CD4-positive, alpha-beta T cell (primary cell): ENCODE measurements around the gene RRAS. TPM values are rescaled to one million over a fixed set of nuclear protein-coding genes. Genes with fewer than 3 reads are reported as not detected.

ENCODE experiments used
- ATAC-seq: fragments of 200-7000 bp; cut with Tn5 transposase; one replicate; pipeline ENCODE4 v1.10.0; 2022; ENCODE audit warnings: mild to moderate bottlenecking; ENCODE audit not compliant: poor library complexity
- CTCF ChIA-PET: fragments of 350-600 bp; sonication (Branson Sonifier 250); formaldehyde crosslinking; loops from one replicate; lab custom pipeline; 2021; ENCODE audit warnings: antibody characterized with exemption, inconsistent platforms; lab: Charles Lee
- POLR2A ChIA-PET: fragments of 350-600 bp; sonication (Branson Sonifier 250); formaldehyde crosslinking; loops from one replicate; lab custom pipeline; 2021; ENCODE audit warnings: antibody characterized with exemption, inconsistent platforms; lab: Charles Lee
- DNase-seq, 14 experiments: peaks; one replicate each; pipeline ENCODE4 v3.0.0-alpha.2; 2013 to 2020; ENCODE audit warnings: mixed read lengths in 2 of 14
- H3K27ac ChIP-seq, 2 donors: one replicate each; pipeline versions ENCODE4 v1.5.1 to v1.7.0; 2013; ENCODE audit warnings: low read length in 2 of 2, low read depth in 1 of 2, mild to moderate bottlenecking in 1 of 2
- H3K27me3 ChIP-seq, 2 experiments: 1 replicate in 1 of 2; 2 replicates in 1 of 2; pipeline versions ENCODE4 v1.6.1 to v1.7.0; 2013; ENCODE audit warnings: low read length in 2 of 2, control low read depth in 1 of 2, mild to moderate bottlenecking in 1 of 2, moderate library complexity in 1 of 2; ENCODE audit not compliant: insufficient read depth in 2 of 2, control insufficient read depth in 1 of 2
- H3K36me3 ChIP-seq: one replicate; pipeline ENCODE4 v1.6.1; 2013; ENCODE audit warnings: low read length, control low read depth; ENCODE audit not compliant: insufficient read depth
- H3K4me1 ChIP-seq: one replicate; pipeline ENCODE4 v1.6.1; 2013; ENCODE audit warnings: low read length, control low read depth; ENCODE audit not compliant: insufficient read depth
- H3K4me3 ChIP-seq: one replicate; pipeline ENCODE4 v1.5.1; 2013; ENCODE audit warnings: mild to moderate bottlenecking, low read length, moderate library complexity
- H3K9me3 ChIP-seq, 2 experiments: 1 replicate in 1 of 2; 2 replicates in 1 of 2; pipeline versions ENCODE4 v1.6.1 to v1.7.0; 2013; ENCODE audit warnings: low read length in 2 of 2, mild to moderate bottlenecking in 2 of 2, control low read depth in 1 of 2, moderate library complexity in 1 of 2; ENCODE audit not compliant: control insufficient read depth in 1 of 2, insufficient read depth in 1 of 2
- H3K27ac Mint-ChIP-seq: one replicate; pipeline ENCODE4 v1.8.0; 2020; ENCODE audit warnings: mixed read lengths
- H3K27me3 Mint-ChIP-seq: one replicate; pipeline ENCODE4 v1.8.0; 2021; ENCODE audit warnings: mixed read lengths
- H3K36me3 Mint-ChIP-seq: one replicate; pipeline ENCODE4 v1.8.0; 2021; ENCODE audit warnings: low read depth, mixed read lengths
- H3K4me1 Mint-ChIP-seq: one replicate; pipeline ENCODE4 v1.8.0; 2021; ENCODE audit warnings: low read depth, mixed read lengths
- H3K4me3 Mint-ChIP-seq: one replicate; pipeline ENCODE4 v1.8.0; 2020; ENCODE audit warnings: mild to moderate bottlenecking, mixed read lengths
- H3K9me3 Mint-ChIP-seq: one replicate; pipeline ENCODE4 v1.8.0; 2020; ENCODE audit warnings: mixed read lengths
- intact Hi-C, 2 experiments: fragments of 100-400 bp; cut with DNase I in 1 of 2; cut with micrococcal nuclease in 1 of 2; formaldehyde crosslinking; loops; one replicate each; pipeline versions ENCODE4 v1.15.1 to v1.9.0; 2023 to 2025; cut with DNase I, micrococcal nuclease
- total RNA-seq, 174 experiments: library from RNA in 2 of 174; stranded (reverse) in 2 of 174; gene quantifications; one replicate each; pipeline ENCODE4 v1.2.3 and lab custom pipeline; 2021 to 2026
- TF ChIP-seq, protein P1 (sequence below): fragments of 200-600 bp; IDR thresholded peaks from one replicate; pipeline ENCODE4 v1.8.0; 2022; ENCODE audit warnings: antibody characterized with exemption, mild to moderate bottlenecking

The RRAS gene
- total RNA-seq, 2 experiments from 2014 or later, result 4.2 to 4.7 TPM

DNA sequence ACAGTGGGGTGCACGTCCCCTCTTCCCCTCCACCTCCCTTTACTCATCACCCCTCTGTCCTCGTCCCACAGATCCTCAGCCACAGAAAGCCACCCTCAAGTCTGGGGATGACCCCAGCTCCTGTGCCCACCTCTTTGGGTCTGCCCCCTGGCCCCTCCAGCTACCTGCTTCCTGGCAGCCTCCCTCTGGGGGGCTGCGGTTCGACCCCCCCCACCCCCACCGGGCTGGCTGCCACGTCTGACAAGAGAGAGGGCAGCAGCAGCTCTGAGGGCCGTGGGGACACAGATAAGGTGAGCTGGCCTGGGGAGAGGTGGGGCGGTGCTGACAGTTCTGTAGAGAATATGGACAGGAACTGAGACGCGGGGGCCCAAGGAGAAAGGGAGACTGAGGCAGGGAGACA is 14.6 kb upstream of the RRAS start:
- CTCF ChIA-PET, result no interaction called here
- H3K27me3 ChIP-seq, result no peaks in the 10 kb centered on the region
- TF ChIP-seq, protein P1, sequence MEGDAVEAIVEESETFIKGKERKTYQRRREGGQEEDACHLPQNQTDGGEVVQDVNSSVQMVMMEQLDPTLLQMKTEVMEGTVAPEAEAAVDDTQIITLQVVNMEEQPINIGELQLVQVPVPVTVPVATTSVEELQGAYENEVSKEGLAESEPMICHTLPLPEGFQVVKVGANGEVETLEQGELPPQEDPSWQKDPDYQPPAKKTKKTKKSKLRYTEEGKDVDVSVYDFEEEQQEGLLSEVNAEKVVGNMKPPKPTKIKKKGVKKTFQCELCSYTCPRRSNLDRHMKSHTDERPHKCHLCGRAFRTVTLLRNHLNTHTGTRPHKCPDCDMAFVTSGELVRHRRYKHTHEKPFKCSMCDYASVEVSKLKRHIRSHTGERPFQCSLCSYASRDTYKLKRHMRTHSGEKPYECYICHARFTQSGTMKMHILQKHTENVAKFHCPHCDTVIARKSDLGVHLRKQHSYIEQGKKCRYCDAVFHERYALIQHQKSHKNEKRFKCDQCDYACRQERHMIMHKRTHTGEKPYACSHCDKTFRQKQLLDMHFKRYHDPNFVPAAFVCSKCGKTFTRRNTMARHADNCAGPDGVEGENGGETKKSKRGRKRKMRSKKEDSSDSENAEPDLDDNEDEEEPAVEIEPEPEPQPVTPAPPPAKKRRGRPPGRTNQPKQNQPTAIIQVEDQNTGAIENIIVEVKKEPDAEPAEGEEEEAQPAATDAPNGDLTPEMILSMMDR, result no peak
- Mint-ChIP-seq H3K36me3 (peaks cover 68% of the 10 kb centered on the region), H3K27me3 (no peaks in the 10 kb centered on the region), H3K9me3 (no peaks in the 10 kb centered on the region), H3K27ac (no peak overlapping the region), H3K4me1 (no peaks in the 10 kb centered on the region), H3K4me3 (no peak overlapping the region)
- no peak for ATAC-seq
- H3K27ac ChIP-seq, result no peak overlapping the region
- H3K36me3 ChIP-seq, result peaks cover 83% of the 10 kb centered on the region
- H3K4me1 ChIP-seq, result peaks cover 14% of the 10 kb centered on the region
- no peaks in the 10 kb centered on the region for H3K9me3 ChIP-seq
- no peak for DNase-seq
- no peak overlapping the region for H3K4me3 ChIP-seq
- intact Hi-C loops, result no loop called here
- POLR2A ChIA-PET, result interaction anchor here (1.8 to 2.1 kb wide), 2 partner anchors 10 to 14 kb away, joined by 5 to 8 read pairs; partner anchors contain the start of genes BCL2L12, IRF3 and RRAS

DNA sequence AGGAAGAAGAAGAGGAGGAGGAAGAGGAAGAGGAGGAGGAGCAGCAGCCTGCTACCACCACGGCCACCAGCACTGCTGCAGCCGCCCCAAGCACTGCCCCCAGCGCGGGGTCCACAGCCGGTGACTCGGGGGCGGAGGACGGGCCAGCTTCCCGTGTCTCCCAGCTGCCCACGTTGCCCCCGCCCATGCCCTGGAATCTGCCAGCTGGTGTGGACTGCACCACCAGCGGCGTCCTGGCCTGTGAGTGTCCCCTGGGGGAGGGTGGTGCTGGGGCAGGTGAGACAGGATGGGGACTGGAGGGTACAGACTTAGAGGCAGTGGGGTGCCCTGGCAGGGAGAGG is 13.5 kb upstream of the RRAS start:
- DNase-seq (no peak), ATAC-seq (no peak)
- intact Hi-C loops, result no loop called here
- no peaks in the 10 kb centered on the region for H3K27me3 Mint-ChIP-seq
- Histone ChIP-seq H3K27ac (no peak overlapping the region), H3K4me1 (peaks cover 3% of the 10 kb centered on the region), H3K36me3 (peaks cover 79% of the 10 kb centered on the region), H3K9me3 (no peaks in the 10 kb centered on the region), H3K4me3 (no peak overlapping the region), H3K27me3 (no peaks in the 10 kb centered on the region)
- no peak overlapping the region for H3K4me3 Mint-ChIP-seq
- ChIA-PET POLR2A (no interaction called here), CTCF (no interaction called here)
- TF ChIP-seq, protein P1, result no peak
- H3K9me3 Mint-ChIP-seq, result no peaks in the 10 kb centered on the region
- H3K27ac Mint-ChIP-seq, result no peak overlapping the region
- peaks cover 65% of the 10 kb centered on the region for H3K36me3 Mint-ChIP-seq
- H3K4me1 Mint-ChIP-seq, result no peaks in the 10 kb centered on the region

DNA sequence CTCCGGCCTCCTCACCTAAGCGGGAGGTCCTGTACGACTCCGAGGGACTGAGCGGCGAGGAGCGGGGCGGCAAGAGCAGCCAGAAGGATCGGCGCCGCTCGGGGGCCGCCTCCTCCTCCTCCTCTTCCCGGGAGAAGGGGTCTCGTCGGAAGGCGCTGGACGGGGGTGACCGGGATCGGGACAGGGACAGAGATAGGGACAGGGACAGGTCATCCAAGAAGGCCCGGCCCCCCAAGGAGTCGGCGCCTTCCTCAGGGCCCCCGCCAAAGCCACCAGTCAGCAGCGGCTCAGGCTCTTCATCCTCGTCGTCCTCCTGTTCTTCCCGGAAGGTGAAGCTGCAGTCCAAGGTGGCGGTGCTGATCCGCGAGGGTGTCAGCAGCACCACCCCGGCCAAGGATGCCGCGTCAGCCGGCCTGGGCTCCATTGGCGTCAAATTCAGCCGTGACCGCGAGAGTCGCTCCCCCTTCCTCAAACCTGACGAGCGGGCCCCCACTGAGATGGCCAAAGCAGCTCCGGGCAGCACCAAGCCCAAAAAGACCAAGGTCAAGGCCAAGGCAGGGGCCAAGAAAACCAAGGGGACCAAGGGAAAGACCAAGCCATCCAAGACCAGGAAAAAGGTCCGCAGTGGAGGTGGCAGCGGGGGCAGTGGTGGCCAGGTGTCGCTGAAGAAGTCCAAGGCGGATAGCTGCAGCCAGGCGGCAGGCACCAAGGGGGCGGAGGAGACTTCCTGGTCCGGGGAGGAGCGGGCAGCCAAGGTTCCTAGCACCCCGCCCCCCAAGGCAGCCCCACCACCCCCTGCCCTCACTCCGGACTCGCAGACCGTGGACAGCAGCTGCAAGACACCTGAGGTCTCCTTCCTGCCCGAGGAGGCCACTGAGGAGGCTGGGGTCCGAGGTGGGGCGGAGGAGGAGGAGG is 12.9 kb upstream of the RRAS start:
- Histone ChIP-seq H3K27me3 (no peaks in the 10 kb centered on the region), H3K36me3 (peaks cover 76% of the 10 kb centered on the region), H3K4me3 (no peak overlapping the region), H3K4me1 (peaks cover 2% of the 10 kb centered on the region), H3K9me3 (no peaks in the 10 kb centered on the region), H3K27ac (no peak overlapping the region)
- Mint-ChIP-seq H3K9me3 (no peaks in the 10 kb centered on the region), H3K36me3 (peaks cover 64% of the 10 kb centered on the region), H3K4me1 (no peaks in the 10 kb centered on the region), H3K27ac (no peak overlapping the region), H3K27me3 (no peaks in the 10 kb centered on the region), H3K4me3 (no peak overlapping the region)
- DNase-seq, result no peak
- CTCF ChIA-PET, result no interaction called here
- intact Hi-C loops, result no loop called here
- TF ChIP-seq, protein P1, result no peak
- POLR2A ChIA-PET, result no interaction called here
- no peak for ATAC-seq
